Lung (tissue), 12 donors: Measurements from ENCODE around the gene RTP2. TPM values are rescaled to one million over a fixed set of nuclear protein-coding genes. Genes with fewer than 3 reads are reported as not detected.

Experiments used
- ATAC-seq: fragments of 200-7000 bp; cut with Tn5 transposase; one replicate; pipeline ENCODE4 v1.9.1; 2020; ENCODE audit warnings: moderate number of reproducible peaks; ENCODE audit not compliant: insufficient read depth, low FRiP score
- DNase-seq, 3 donors: peaks; one replicate each; pipeline ENCODE4 v3.0.0-alpha.2; 2013 to 2017
- H3K27ac ChIP-seq, 2 donors: one replicate each; pipeline ENCODE4 v1.5.1; 2013; ENCODE audit warnings: mild to moderate bottlenecking in 2 of 2, moderate library complexity in 2 of 2, control low read depth in 1 of 2, inconsistent platforms in 1 of 2, low read depth in 1 of 2, low read length in 1 of 2
- H3K27me3 ChIP-seq, 3 donors: one replicate each; pipeline ENCODE4 v1.5.1; 2013; ENCODE audit warnings: low read length in 2 of 3; ENCODE audit not compliant: control insufficient read depth in 3 of 3, insufficient read depth in 3 of 3
- H3K36me3 ChIP-seq, 4 donors: one replicate each; pipeline ENCODE4 v1.5.1; 2013; ENCODE audit warnings: low read length in 4 of 4, mild to moderate bottlenecking in 1 of 4, moderate library complexity in 1 of 4; ENCODE audit not compliant: control insufficient read depth in 4 of 4, insufficient read depth in 4 of 4
- H3K4me1 ChIP-seq, 5 donors: one replicate each; pipeline ENCODE4 v1.5.1; 2013; ENCODE audit warnings: low read length in 5 of 5, mild to moderate bottlenecking in 2 of 5, moderate library complexity in 1 of 5; ENCODE audit not compliant: control insufficient read depth in 5 of 5, insufficient read depth in 5 of 5
- H3K4me3 ChIP-seq: one replicate; pipeline ENCODE4 v1.5.1; 2013; ENCODE audit warnings: mild to moderate bottlenecking, control low read depth, moderate library complexity
- H3K9ac ChIP-seq, 2 donors: one replicate each; pipeline ENCODE4 v1.5.1; 2013; ENCODE audit warnings: low read length in 2 of 2, control low read depth in 1 of 2; ENCODE audit not compliant: insufficient read depth in 1 of 2
- H3K9me3 ChIP-seq, 4 donors: one replicate each; pipeline ENCODE4 v1.5.1; 2013; ENCODE audit warnings: low read length in 3 of 4, mild to moderate bottlenecking in 1 of 4, moderate library complexity in 1 of 4; ENCODE audit not compliant: control insufficient read depth in 4 of 4, insufficient read depth in 3 of 4
- CTCF ChIP-seq: IDR thresholded peaks from 2 replicates; pipeline ENCODE4 v1.5.1; 2012; ENCODE audit warnings: mild to moderate bottlenecking; ENCODE audit errors: control extremely low read depth, extremely low read depth
- WGBS, 2 donors: extraction: QIAGEN DNeasy Blood & Tissue Kit; methylation state at CpG; one replicate each; pipeline ENCODE4 v1.1.7; 2013; 5-methylcytosine and 5-hydroxymethylcytosine counted together
- polyA plus RNA-seq, 2 donors: library from polyadenylated mRNA; stranded (reverse); fragments of 200-250 nt; gene quantifications; one replicate each; pipeline ENCODE4 v1.2.1, GENCODE V29; 2013
- total RNA-seq, 2 donors: library from RNA; depleted of rRNA in 1 of 2; stranded (reverse); fragments of >200 nt in 1 of 2; gene quantifications; one replicate each; pipeline ENCODE4 v1.2.1, GENCODE V29; 2014 to 2021
- donor health status: control.
- donor health status: control.
- donor health status: Bipolar disorder and iron deficiency.
- donor health status: healthy.
- donor health status: DM: yes; HTN: yes; CAD: no.

RTP2 gene
- total and polyA plus RNA-seq, 4 donors = not detected

GRCh38 chr3:187686621-187687273, 15.6 kb downstream of the RTP2 start:
- DNase-seq = no peak
- 94 to 98% methylated on average over 5 of the region's 5 CpGs for WGBS, 2 donors
- peaks cover 0 to 6% (median 2%) of the 10 kb centered on the region in 4 donors for H3K9me3 ChIP-seq
- no peak overlapping the region for H3K9ac ChIP-seq
- ATAC-seq = no peak
- H3K27me3 ChIP-seq = no peaks in the 10 kb centered on the region
- H3K4me3 ChIP-seq = no peak overlapping the region
- no peak overlapping the region for H3K27ac ChIP-seq
- no peaks in the 10 kb centered on the region for H3K36me3 ChIP-seq
- H3K4me1 ChIP-seq = no peaks in the 10 kb centered on the region
- TF ChIP-seq CTCF = no peak

GRCh38 chr3:187685948-187686347, 16.4 kb downstream of the RTP2 start:
- 92 to 94% methylated on average over 7 of the region's 7 CpGs for WGBS, 2 donors
- Histone ChIP-seq H3K27me3 (no peaks in the 10 kb centered on the region), H3K4me1 (no peaks in the 10 kb centered on the region), H3K9me3 (peaks cover 0 to 6% (median 2%) of the 10 kb centered on the region in 4 donors), H3K27ac (no peak overlapping the region), H3K4me3 (no peak overlapping the region), H3K36me3 (no peaks in the 10 kb centered on the region), H3K9ac (no peak overlapping the region)
- ATAC-seq (no peak), DNase-seq (no peak)
- TF ChIP-seq CTCF = no peak

- DNase-seq (no peak), ATAC-seq (no peak)
These were observed 17.5 kb downstream of the RTP2 start for GRCh38 chr3:187684880-187685279.

More at GRCh38 chr3:187684880-187685279, 17.5 kb downstream of the RTP2 start:
- 58% methylated on average over 2 of the region's 2 CpGs for WGBS, 2 donors
- Histone ChIP-seq H3K4me1 (no peaks in the 10 kb centered on the region), H3K9ac (no peak overlapping the region), H3K27me3 (no peaks in the 10 kb centered on the region), H3K9me3 (peaks cover 0 to 6% (median 2%) of the 10 kb centered on the region in 4 donors), H3K27ac (no peak overlapping the region), H3K4me3 (no peak overlapping the region), H3K36me3 (no peaks in the 10 kb centered on the region)
- no peak for TF ChIP-seq CTCF
